Duodenal mucosa (tissue), 2 donors: ENCODE data around the gene MAP3K5.

Experiments
- H3K27ac ChIP-seq: one replicate; pipeline ENCODE4 v1.7.0; 2013; ENCODE audit warnings: low read depth, low read length
- H3K27me3 ChIP-seq, 2 donors: one replicate each; pipeline ENCODE4 v1.7.0; 2013; ENCODE audit warnings: low read length in 2 of 2, control low read depth in 1 of 2; ENCODE audit not compliant: insufficient read depth in 2 of 2, control insufficient read depth in 1 of 2
- H3K36me3 ChIP-seq, 2 donors: one replicate each; pipeline ENCODE4 v1.7.0; 2013; ENCODE audit warnings: low read length in 2 of 2, control low read depth in 1 of 2; ENCODE audit not compliant: insufficient read depth in 2 of 2, control insufficient read depth in 1 of 2
- H3K4me1 ChIP-seq, 2 donors: one replicate each; pipeline ENCODE4 v1.7.0; 2013; ENCODE audit warnings: low read length in 2 of 2, control low read depth in 1 of 2; ENCODE audit not compliant: insufficient read depth in 2 of 2, control insufficient read depth in 1 of 2
- H3K4me3 ChIP-seq, 2 donors: one replicate each; pipeline ENCODE4 v1.7.0; 2013; ENCODE audit warnings: low read length in 2 of 2, low read depth in 1 of 2
- H3K9ac ChIP-seq, 2 donors: one replicate each; pipeline ENCODE4 v1.7.0; 2013; ENCODE audit warnings: low read length in 2 of 2, low read depth in 1 of 2
- H3K9me3 ChIP-seq, 2 donors: one replicate each; pipeline ENCODE4 v1.7.0; 2013; ENCODE audit warnings: low read length in 2 of 2, control low read depth in 1 of 2; ENCODE audit not compliant: control insufficient read depth in 1 of 2

The MAP3K5 gene

GRCh38 chr6:136544326-136544725 is 248.0 kb downstream of the MAP3K5 start:
- Histone ChIP-seq H3K9ac (no peak overlapping the region), H3K4me3 (no peak overlapping the region), H3K27me3 (peaks cover 0 to 5% of the 10 kb centered on the region in 2 donors), H3K27ac (no peak overlapping the region), H3K36me3 (no peaks in the 10 kb centered on the region), H3K9me3 (no peaks in the 10 kb centered on the region), H3K4me1 (peaks cover 7 to 11% of the 10 kb centered on the region in 2 donors)

DNA sequence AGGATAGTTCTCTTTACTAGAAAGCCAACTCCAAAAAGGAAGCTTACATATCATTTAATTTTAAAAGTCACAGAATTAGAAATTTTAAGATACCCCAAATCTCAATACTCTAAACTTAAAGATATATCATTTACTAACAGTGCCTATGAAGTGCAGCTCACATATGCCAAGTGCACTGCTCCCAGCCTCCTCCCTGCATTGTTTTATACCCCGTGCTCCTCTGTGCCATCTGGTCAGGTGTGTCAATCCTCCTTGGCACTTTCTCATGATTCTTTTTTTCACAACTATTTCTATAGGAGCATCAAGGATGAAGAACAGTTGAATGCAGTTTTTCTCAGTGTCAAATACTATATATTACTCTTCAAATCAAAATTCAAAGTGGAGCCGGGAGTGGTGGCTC is 250.9 kb downstream of the MAP3K5 start:
- H3K9ac ChIP-seq: no peak overlapping the region
- H3K27ac ChIP-seq: no peak overlapping the region
- no peak overlapping the region for H3K4me3 ChIP-seq
- no peaks in the 10 kb centered on the region for H3K36me3 ChIP-seq
- H3K4me1 ChIP-seq: peaks cover 0 to 4% of the 10 kb centered on the region in 2 donors
- H3K9me3 ChIP-seq: no peaks in the 10 kb centered on the region
- no peaks in the 10 kb centered on the region for H3K27me3 ChIP-seq

DNA sequence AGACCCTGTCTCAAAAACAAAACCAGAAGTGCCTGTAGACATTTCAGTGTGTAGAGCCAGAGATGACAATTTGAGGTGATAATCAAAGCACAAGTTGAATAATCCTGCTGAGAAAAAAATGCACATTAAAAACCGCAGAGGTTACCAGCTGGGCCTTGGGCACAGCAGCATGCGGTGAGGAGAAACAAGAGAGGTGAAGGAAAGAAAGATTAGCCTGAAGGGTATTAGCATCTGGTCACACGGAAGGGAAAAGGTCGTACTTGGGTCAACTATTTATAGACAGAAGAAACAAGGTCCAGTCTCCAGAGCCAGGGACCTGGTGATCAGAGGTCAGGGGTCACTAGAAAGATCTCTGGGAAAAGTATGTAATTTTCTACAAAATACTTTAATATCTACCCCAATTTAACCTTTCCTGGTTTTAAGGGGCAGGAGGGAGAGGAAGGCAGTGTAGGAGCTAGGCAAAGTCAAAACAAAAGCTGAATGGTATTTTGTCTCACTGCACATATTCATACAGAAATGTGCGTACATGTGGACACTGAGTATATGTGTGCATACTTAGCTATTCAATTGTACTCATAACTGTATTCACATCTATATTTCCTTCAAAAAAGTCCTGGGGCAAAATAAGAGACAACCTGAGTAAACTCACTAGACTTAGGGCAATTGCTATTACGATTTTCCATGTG is 252.2 kb downstream of the MAP3K5 start:
- Histone ChIP-seq H3K9me3 (no peaks in the 10 kb centered on the region), H3K36me3 (no peaks in the 10 kb centered on the region), H3K4me3 (no peak overlapping the region), H3K27me3 (no peaks in the 10 kb centered on the region), H3K9ac (no peak overlapping the region), H3K27ac (no peak overlapping the region), H3K4me1 (peaks cover 0 to 4% of the 10 kb centered on the region in 2 donors)

DNA sequence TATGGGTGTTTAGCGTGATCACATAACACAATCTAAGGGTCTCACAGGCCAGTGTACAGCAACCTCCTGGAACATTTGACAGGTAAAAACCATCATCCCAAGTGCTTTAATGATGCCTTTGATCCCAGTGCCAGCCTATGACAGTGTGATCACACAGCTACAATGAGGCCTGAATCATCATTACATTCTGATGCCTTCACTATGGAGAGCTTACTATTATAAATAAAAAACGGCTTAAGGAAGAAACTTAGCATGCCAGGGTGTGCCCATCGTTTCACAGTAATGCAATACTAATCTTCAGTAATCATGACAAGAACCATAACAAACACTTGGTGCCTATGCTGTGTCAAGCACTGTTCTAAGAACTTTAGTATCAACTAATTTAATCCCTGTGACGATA is 253.4 kb downstream of the MAP3K5 start:
- peaks cover 0 to 4% of the 10 kb centered on the region in 2 donors for H3K4me1 ChIP-seq
- no peaks in the 10 kb centered on the region for H3K36me3 ChIP-seq
- no peak overlapping the region for H3K4me3 ChIP-seq
- no peaks in the 10 kb centered on the region for H3K27me3 ChIP-seq
- H3K9me3 ChIP-seq: no peaks in the 10 kb centered on the region
- no peak overlapping the region for H3K9ac ChIP-seq
- H3K27ac ChIP-seq: no peak overlapping the region

DNA sequence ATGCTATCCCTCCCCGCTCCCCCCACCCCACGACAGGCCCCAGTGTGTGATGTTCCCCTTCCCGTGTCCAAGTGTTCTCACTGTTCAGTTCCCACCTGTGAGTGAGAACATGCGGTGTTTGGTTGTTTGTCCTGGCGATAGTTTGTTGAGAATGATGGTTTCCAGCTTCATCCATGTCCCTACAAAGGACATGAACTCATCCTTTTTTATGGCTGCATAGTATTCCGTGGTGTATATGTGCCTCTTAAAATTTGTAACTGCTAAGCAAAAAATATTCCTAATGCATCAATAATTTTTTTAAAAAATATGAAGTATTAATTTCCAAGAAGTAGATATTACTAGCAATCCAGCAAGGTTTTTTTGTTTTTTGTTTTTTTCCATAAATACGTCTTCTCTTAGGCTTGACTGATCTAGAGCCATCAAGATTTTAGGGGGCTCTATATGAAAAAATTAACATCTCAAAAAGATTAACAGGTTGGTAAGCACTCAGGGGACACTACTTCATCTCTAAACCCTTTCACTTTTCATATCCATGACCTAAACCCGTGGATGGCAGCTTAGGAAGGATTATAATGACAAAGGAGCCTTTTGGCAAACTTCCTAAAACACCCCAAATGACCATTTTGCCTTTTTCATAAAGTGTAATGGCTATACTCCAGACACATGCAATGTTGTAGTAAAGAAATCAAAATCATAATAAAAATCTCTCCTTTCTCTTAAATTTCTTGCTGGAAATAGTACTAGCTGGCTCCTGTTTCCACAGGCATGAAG is 256.2 kb downstream of the MAP3K5 start:
- Histone ChIP-seq H3K9me3 (no peaks in the 10 kb centered on the region), H3K36me3 (no peaks in the 10 kb centered on the region), H3K9ac (no peak overlapping the region), H3K4me3 (no peak overlapping the region), H3K27me3 (no peaks in the 10 kb centered on the region), H3K27ac (no peak overlapping the region), H3K4me1 (peaks cover 0 to 4% of the 10 kb centered on the region in 2 donors)

DNA sequence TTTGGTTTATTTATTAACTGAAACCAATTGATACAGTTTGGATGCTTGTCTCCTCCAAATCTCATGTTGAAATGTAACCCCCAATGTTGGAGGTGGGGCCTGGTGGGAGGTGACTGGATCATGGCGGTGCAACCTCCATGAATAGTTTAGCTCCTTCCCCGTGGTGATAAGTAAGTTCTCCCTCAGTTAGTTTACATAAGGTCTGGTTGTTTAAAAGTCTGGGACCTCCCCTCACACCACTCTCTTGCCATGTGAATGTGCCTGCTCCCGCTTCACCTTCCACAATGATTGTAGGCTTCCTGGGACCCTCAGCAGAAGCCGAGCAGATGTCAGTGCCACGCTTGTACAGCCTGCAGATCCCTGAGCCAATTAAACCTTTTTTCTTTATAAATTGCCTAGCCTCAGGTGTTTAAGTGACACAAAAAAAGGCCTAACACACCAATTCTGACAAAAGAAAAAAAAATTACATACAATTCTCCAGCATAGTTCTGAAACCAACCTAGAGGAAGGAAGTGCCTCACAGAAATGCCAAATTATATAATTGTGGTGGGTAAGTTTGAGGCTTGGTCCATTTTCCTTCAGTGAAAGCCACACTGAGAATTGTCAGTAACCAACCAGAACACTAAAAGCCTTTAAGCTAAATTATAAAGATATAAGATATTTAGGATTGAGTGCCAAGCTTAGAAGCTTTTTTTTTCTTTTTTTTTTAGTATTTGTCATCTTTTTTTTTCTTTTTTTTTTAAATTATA is 257.1 kb downstream of the MAP3K5 start:
- Histone ChIP-seq H3K27me3 (no peaks in the 10 kb centered on the region), H3K4me1 (peaks cover 0 to 4% of the 10 kb centered on the region in 2 donors), H3K4me3 (no peak overlapping the region), H3K9me3 (no peaks in the 10 kb centered on the region), H3K27ac (no peak overlapping the region), H3K9ac (no peak overlapping the region), H3K36me3 (no peaks in the 10 kb centered on the region)

GRCh38 chr6:136534268-136534667 is 258.0 kb downstream of the MAP3K5 start:
- no peak overlapping the region for H3K4me3 ChIP-seq
- no peaks in the 10 kb centered on the region for H3K27me3 ChIP-seq
- no peak overlapping the region for H3K9ac ChIP-seq
- H3K4me1 ChIP-seq: no peaks in the 10 kb centered on the region
- H3K36me3 ChIP-seq: no peaks in the 10 kb centered on the region
- H3K27ac ChIP-seq: no peak overlapping the region
- H3K9me3 ChIP-seq: no peaks in the 10 kb centered on the region

GRCh38 chr6:136533487-136533886 is 258.8 kb downstream of the MAP3K5 start:
- Histone ChIP-seq H3K9me3 (no peaks in the 10 kb centered on the region), H3K9ac (no peak overlapping the region), H3K4me1 (no peaks in the 10 kb centered on the region), H3K27me3 (no peaks in the 10 kb centered on the region), H3K27ac (no peak overlapping the region), H3K36me3 (no peaks in the 10 kb centered on the region), H3K4me3 (no peak overlapping the region)

DNA sequence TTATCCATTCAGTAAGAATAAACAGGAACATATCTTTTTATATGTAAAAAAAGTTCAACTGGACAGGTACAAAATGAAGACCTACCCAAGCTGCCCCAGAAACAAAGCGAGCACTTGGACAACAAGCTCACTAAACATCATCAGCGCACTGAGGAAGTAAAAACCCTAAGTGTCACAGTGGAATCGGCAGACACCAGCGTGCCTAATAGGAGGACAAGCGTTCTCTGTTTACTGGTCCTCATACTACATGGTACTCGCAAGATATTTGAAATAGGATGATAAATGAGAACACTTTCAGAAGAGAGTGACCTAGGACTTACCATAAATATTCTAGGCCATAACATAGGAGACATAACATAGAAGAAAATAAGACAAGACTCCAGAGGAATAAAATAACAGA is 260.2 kb downstream of the MAP3K5 start:
- no peak overlapping the region for H3K27ac ChIP-seq
- no peaks in the 10 kb centered on the region for H3K4me1 ChIP-seq
- no peak overlapping the region for H3K9ac ChIP-seq
- H3K27me3 ChIP-seq: no peaks in the 10 kb centered on the region
- H3K9me3 ChIP-seq: no peaks in the 10 kb centered on the region
- no peaks in the 10 kb centered on the region for H3K36me3 ChIP-seq
- no peak overlapping the region for H3K4me3 ChIP-seq

- no peak overlapping the region for H3K9ac ChIP-seq
- H3K36me3 ChIP-seq: peaks cover 0 to 5% of the 10 kb centered on the region in 2 donors
- no peak overlapping the region for H3K4me3 ChIP-seq
- H3K27me3 ChIP-seq: no peaks in the 10 kb centered on the region
- no peak overlapping the region for H3K27ac ChIP-seq
- no peaks in the 10 kb centered on the region for H3K4me1 ChIP-seq
- H3K9me3 ChIP-seq: no peaks in the 10 kb centered on the region
Measured at GRCh38 chr6:136529710-136530109, 262.6 kb downstream of the MAP3K5 start.
